Sciatic nerve (tissue), 2 donors: Measurements from ENCODE around the gene PPP4R1. TPM values are rescaled to one million over a fixed set of nuclear protein-coding genes. Genes with fewer than 3 reads are reported as not detected.

Experiments
- ATAC-seq: fragments of 200-7000 bp; cut with Tn5 transposase; one replicate; pipeline ENCODE4 v1.9.1; 2020; ENCODE audit warnings: mild to moderate bottlenecking, moderate library complexity
- DNase-seq: peaks from one replicate; pipeline ENCODE4 v3.0.0-alpha.2; 2020; ENCODE audit warnings: low spot score
- intact Hi-C: fragments of 100-400 bp; cut with DNase I; formaldehyde crosslinking; loops from one replicate; pipeline ENCODE4 v1.14.2; 2022
- total RNA-seq: library from RNA; stranded (reverse); fragmentation: NEBNext Ultra II Directional; extraction: Animal tissue kit (Norgen Biotek cat#: 25700); gene quantifications from one replicate; pipeline ENCODE4 v1.2.1, GENCODE V29; 2021
- donor health status: DM: no; HTN: no; CAD: no.
- donor health status: DM: no; HTN: no; CAD: no.

The PPP4R1 gene
- total RNA-seq, 1 donor from 2014 or later: 145 TPM

DNA sequence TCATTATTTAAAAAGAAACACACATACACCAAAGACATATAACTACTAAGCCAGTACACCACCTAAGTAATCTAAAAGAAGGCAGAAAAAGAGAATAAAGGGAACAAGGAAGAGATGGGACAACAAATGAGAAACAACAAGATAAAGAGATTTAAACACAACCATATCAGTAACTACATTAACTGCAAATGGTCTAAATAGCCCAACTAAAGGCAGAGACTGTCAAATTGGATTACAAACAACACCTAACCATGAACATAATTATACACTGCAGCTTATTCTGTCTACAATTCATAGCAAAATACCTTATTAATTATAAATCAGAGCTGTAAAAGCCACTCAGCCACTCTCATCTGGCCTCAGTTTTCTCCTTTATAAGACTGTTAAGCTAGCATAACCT, 15.0 kb downstream of the PPP4R1 start:
- no peak for DNase-seq
- intact Hi-C loops: no loop called here
- ATAC-seq: no peak

DNA sequence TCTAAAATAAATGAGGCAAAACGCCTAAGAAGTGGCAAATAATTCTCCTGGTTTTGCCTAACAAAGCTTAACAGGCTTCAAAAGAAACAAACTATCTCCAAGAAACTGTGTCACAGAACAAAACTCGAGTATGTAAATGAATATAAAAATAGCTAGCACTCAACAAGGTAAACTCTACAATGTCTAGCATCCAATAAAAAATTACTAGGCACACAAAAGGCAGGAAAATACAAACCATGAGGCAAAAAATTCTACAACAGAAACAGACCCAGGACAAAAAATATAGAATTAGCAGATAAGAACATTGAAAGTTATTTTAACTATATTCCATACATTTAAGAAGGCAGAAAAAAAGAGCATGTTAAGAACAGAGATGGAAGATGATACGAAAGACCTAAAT, 16.8 kb downstream of the PPP4R1 start:
- ATAC-seq (no peak), DNase-seq (no peak)
- intact Hi-C loops: no loop called here

DNA sequence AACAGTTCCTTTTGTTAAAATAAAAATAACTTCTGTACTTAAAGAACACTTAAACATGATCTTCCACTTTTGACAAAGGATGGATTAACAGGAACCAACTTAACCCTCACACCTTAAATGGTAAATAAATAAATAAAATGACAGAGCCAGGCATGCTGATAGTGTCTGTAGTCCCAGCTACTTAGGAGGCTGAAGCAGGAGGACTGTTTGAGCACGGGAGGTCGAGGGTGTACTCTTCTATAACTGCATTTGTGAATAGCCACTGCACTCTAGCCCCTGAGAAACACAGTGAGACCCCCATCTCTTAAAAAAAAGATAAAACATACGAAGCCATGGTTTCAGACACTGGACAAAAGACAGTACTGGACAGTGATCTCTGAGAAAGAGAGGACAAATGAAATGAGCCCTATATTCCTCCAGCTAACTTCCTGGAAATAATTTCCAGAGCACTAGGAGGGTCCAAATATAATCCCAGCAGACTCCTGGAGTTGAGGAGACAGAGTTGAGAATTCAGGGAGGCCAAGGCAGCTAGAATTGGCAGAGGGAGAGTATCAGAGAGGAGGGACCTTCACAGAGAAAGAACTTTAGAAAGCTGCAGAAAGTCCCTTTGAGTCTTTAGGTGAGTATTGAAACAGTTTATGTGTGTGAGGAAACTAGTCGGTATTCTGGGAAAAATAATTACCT, 17.4 kb downstream of the PPP4R1 start:
- no peak for DNase-seq
- intact Hi-C loops: no loop called here
- ATAC-seq: no peak

GRCh38 chr18:9596226-9596625, 18.1 kb downstream of the PPP4R1 start:
- intact Hi-C loops: no loop called here
- no peak for ATAC-seq
- DNase-seq: no peak

GRCh38 chr18:9594823-9595596, 19.3 kb downstream of the PPP4R1 start:
- intact Hi-C loops: no loop called here
- ATAC-seq (no peak), DNase-seq (no peak)

DNA sequence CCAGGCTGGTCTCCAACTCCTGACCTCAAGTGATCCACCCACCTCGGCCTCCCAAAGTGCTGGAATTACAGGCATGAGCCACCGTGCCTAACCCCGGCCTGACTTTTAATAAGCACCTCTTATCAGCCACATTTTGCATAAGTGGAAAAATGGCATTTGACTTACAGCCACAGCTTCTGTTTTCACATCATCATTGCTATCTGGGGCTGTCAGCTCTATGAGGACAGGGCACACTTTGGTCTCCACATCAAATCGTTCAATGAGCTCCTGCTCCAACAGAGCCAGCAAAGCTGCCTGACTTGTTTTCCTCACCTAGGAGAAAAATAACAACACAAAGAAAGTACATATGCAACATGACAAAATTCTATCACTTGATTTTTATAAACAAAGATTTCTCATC, 26.4 kb downstream of the PPP4R1 start:
- DNase-seq (no peak), ATAC-seq (no peak)
- intact Hi-C loops: no loop called here

- intact Hi-C loops: no loop called here
- DNase-seq: no peak
- ATAC-seq: no peak
These were observed 27.5 kb downstream of the PPP4R1 start for GRCh38 chr18:9586814-9587213.

DNA sequence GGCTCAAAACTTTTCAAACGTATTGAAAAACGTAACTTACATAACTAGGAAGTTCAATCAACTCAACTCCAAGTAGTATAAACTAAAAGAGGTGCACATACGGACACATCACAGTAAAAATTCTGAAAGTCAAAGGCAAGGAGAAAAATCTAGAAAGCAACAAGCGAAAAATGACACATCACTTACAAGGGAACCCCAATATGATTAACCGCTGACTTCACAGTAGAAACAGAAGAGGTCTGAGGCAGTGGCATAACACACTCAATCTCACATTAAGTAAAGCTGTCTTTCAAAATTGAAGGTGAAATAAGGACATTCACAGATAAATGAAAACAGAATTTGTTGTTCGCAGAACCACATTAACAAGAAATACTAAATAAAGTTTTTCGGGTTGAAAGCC, 32.7 kb downstream of the PPP4R1 start:
- intact Hi-C loops: no loop called here
- DNase-seq (no peak), ATAC-seq (no peak)

GRCh38 chr18:9578306-9578705, 36.1 kb downstream of the PPP4R1 start:
- ATAC-seq (no peak), DNase-seq (no peak)
- intact Hi-C loops: no loop called here

DNA sequence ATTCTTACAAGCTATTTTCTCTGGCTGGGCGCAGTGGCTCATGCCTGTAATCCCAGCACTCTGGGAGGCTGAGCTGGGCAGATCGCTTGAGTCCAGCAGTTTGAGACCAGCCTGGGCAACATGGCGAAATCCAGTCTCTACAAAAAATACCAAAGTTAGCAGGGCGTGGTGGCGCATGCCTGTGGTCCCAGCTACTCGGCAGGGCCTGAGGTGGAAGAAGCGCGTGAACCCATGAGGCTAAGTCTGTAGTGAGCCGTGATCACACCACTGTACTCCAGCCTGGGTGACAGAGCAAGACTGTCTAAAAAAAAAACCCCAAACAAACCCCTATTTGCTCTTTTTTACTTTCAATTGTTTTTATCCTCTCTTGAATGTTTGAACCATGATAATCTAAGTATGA, 37.0 kb downstream of the PPP4R1 start:
- DNase-seq: no peak
- intact Hi-C loops: no loop called here
- ATAC-seq: no peak

DNA sequence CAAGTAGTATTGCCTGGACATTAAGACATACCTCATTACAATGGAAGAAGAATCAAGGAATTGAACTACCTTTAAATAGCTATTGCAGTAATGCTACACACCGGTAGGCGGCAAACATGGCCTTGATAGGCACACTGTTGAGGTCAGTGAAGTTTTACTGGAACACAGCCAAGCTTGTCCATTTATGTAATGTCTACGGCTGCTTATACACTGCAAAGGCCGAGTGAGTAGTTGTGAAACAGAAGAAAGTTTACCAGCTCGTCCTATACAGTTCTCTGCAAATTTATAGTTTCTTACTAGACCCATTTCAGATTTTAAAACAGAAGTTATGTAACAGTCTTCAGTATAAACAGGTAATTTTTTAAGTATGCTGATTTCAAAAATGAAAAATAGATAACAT, 38.8 kb downstream of the PPP4R1 start:
- DNase-seq: peak; percentile 79
- peak; percentile 95 for ATAC-seq
- intact Hi-C loops: no loop called here

DNA sequence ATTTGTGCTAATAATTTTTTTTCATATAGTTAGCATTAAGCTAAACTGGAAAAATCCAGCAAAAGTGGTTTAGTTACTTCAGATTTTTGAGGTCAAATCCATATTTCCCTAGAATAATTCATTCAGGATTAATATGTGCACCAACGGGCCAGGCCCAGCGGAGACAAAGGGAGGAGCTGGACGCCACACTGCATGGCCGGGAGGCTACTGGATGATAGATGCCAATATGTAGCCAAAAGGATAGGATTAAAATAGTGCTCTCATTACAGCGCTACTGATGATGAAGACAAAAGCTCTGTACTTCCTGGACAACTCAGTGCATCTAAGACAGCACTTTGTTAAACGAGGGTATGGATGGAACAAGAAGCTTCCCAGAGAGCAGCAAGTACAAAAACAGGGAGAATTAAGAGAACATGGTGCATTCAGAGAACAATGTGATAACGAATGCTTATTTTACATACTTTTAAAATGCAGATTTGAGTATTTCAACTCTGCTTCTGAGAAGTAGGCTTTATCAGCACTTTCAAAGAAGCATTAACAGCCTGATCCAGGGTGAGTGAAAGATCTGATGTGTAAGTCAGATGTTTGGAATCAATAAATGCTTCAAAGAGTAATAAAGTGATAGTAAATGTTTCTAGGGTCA, 39.8 kb downstream of the PPP4R1 start:
- no peak for ATAC-seq
- intact Hi-C loops: no loop called here

DNA sequence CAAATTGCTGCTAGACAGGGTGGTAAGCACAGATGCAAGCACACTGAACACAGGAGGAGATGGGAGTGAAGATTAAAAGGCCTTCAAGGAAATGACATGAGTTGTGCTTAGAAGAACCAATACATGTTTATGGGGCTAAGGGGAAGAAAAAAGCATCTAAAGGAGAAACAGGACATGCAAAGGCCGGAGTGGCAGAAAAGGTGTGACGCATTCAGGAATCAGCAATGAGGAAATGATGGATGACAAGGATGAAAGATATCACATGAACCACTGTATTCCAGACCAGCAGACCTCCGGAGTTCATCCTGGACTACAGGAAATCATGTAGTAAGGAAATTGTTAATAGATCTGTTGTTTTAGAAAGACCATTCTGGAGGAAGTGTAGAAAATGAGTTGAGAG, 42.8 kb downstream of the PPP4R1 start:
- intact Hi-C loops: no loop called here

More for the DNA sequence above, 39.8 kb downstream of the PPP4R1 start:
- no peak for DNase-seq

DNA sequence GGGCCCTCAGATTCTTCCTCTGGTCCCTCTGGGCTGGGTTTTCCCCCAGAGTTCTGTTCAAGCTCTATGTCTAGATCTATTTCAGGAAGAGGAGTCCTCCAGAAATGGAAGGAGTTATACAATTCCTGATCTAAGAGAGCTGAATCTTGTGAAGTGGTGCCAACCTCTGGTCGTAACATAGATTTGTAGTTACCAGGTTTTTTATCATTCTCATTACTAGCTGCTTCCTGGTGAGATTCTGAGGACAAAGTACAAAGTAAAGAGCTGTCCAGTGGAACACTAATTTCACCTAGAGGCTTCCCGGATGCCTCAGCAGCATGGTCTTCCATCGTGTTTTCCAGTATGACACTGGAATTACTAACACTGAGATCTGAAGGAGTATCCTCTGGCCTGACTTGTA, 44.1 kb downstream of the PPP4R1 start:
- intact Hi-C loops: no loop called here
- ATAC-seq (no peak), DNase-seq (no peak)

More for the DNA sequence above, 42.8 kb downstream of the PPP4R1 start:
- DNase-seq (no peak), ATAC-seq (no peak)

DNA sequence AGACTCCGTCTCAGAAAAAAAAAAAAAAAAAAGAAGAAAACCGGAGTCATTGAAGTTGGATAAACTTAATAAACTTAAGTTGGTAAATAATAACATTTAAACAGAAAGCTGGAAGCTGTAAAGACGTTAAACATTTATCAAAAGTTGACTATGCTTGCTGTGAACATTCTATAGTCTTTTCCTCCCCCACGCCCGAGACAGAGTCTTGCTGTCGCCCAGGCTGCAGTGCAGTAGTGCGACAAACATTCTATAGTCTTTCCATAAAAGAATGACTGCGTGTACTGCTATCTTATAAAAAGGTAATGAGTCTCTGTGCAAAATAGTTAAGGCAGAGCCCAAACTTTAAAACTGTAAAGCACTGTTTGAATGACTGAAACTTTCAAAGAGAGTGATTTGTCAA, 45.2 kb downstream of the PPP4R1 start:
- DNase-seq: no peak
- intact Hi-C loops: no loop called here
- ATAC-seq: no peak

- intact Hi-C loops: no loop called here
- no peak for ATAC-seq
- DNase-seq: no peak
These were observed 46.2 kb downstream of the PPP4R1 start for GRCh38 chr18:9568186-9568585.

- ATAC-seq: no peak
- DNase-seq: no peak
- intact Hi-C loops: no loop called here
These were observed 49.0 kb downstream of the PPP4R1 start for GRCh38 chr18:9565407-9565806.

DNA sequence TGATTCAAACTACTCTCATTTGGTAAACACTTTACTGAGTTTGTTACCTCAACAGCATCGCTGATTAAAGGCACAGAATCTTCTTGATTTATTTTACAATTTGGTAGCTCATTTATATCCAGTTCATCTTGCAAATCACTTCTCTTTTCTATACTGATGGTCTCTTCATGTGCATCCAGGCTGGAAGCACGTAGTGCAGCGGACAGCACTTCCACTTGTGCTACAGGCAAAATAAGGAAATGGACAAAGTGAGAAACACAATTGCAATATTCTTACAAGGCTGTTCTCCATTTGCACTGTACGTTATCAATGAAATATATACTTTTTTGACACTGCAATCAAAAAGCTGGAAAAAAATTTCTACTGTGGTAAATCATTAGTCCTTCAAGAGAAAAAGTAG, 51.0 kb downstream of the PPP4R1 start:
- DNase-seq (no peak), ATAC-seq (no peak)
- intact Hi-C loops: no loop called here

- ATAC-seq (no peak), DNase-seq (no peak)
- intact Hi-C loops: no loop called here
These were observed 51.8 kb downstream of the PPP4R1 start for GRCh38 chr18:9562584-9562983.

DNA sequence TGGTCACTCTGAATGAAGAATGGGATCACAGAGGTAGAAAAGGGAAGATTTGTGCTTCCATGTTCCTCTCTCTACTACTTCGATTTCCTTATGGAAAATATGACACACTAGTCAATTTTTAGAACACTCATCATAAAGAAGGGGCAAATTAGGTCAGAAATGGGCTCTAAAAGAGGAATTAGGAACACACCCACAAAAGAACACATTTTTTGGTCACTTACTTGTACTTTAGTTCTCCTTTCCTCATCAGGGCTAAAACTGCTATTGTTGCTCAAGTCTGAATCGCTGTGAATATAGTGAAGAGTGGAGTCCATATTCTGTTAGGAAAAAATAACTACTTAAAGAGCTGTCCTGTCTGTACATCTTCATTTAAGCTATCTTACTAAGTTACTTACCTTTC, 52.6 kb downstream of the PPP4R1 start:
- no peak for ATAC-seq
- DNase-seq: no peak
- intact Hi-C loops: no loop called here
